ENCODE results near the gene MYLK2. TPM values are rescaled to one million over a fixed set of nuclear protein-coding genes. Genes with fewer than 3 reads are reported as not detected.

MYLK2 gene
- polyA plus RNA-seq, 4 donors: 0.27 to 0.30 (median 0.28) TPM; not detected in 1

GRCh38 chr20:31851240-31851955 is 32.2 kb downstream of the MYLK2 start:
- WGBS, 3 donors: 64 to 70% (median 65%) methylated on average over 11 of the region's 11 CpGs
- Histone ChIP-seq H3K36me3 (ENCODE audit: control insufficient read depth in 3 of 3, insufficient read depth in 2 of 3, low read depth in 1 of 3, low read length in 3 of 3) (no peaks in the 10 kb centered on the region), H3K4me3 (ENCODE audit: low read depth in 1 of 3, low read length in 3 of 3) (no peak overlapping the region), H3K27ac (ENCODE audit: low read depth in 1 of 3, low read length in 2 of 3) (no peak overlapping the region), H3K4me1 (ENCODE audit: control insufficient read depth in 3 of 3, insufficient read depth in 2 of 3, low read depth in 1 of 3, low read length in 2 of 3) (no peaks in the 10 kb centered on the region), H3K9me3 (ENCODE audit: control insufficient read depth in 2 of 2, insufficient read depth in 1 of 2, low read depth in 1 of 2, low read length in 1 of 2) (no peaks in the 10 kb centered on the region), H3K27me3 (ENCODE audit: control insufficient read depth in 3 of 3, insufficient read depth in 3 of 3, low read length in 3 of 3) (peaks cover 0 to 25% (median 3%) of the 10 kb centered on the region in 3 donors)
- no peak for FAIRE-seq
- no peak for DNase-seq

GRCh38 chr20:31853481-31853880 is 34.3 kb downstream of the MYLK2 start:
- H3K4me1 ChIP-seq (ENCODE audit: control insufficient read depth in 3 of 3, insufficient read depth in 2 of 3, low read depth in 1 of 3, low read length in 2 of 3): peaks cover 0 to 10% (median 0%) of the 10 kb centered on the region in 3 donors
- no peaks in the 10 kb centered on the region for H3K9me3 ChIP-seq (ENCODE audit: control insufficient read depth in 2 of 2, insufficient read depth in 1 of 2, low read depth in 1 of 2, low read length in 1 of 2)
- FAIRE-seq: no peak
- WGBS, 3 donors: 61 to 82% (median 70%) methylated on average over 7 of the region's 7 CpGs
- no peak overlapping the region for H3K4me3 ChIP-seq (ENCODE audit: low read depth in 1 of 3, low read length in 3 of 3)
- H3K27me3 ChIP-seq (ENCODE audit: control insufficient read depth in 3 of 3, insufficient read depth in 3 of 3, low read length in 3 of 3): peaks cover 0 to 23% (median 5%) of the 10 kb centered on the region in 3 donors
- no peak for DNase-seq
- H3K36me3 ChIP-seq (ENCODE audit: control insufficient read depth in 3 of 3, insufficient read depth in 2 of 3, low read depth in 1 of 3, low read length in 3 of 3): no peaks in the 10 kb centered on the region
- no peak overlapping the region for H3K27ac ChIP-seq (ENCODE audit: low read depth in 1 of 3, low read length in 2 of 3)

GRCh38 chr20:31856516-31856915 is 37.4 kb downstream of the MYLK2 start:
- Histone ChIP-seq H3K27me3 (ENCODE audit: control insufficient read depth in 3 of 3, insufficient read depth in 3 of 3, low read length in 3 of 3) (peaks cover 0 to 12% (median 4%) of the 10 kb centered on the region in 3 donors), H3K4me1 (ENCODE audit: control insufficient read depth in 3 of 3, insufficient read depth in 2 of 3, low read depth in 1 of 3, low read length in 2 of 3) (peaks cover 0 to 19% (median 0%) of the 10 kb centered on the region in 3 donors), H3K36me3 (ENCODE audit: control insufficient read depth in 3 of 3, insufficient read depth in 2 of 3, low read depth in 1 of 3, low read length in 3 of 3) (no peaks in the 10 kb centered on the region), H3K9me3 (ENCODE audit: control insufficient read depth in 2 of 2, insufficient read depth in 1 of 2, low read depth in 1 of 2, low read length in 1 of 2) (no peaks in the 10 kb centered on the region), H3K27ac (ENCODE audit: low read depth in 1 of 3, low read length in 2 of 3) (no peak overlapping the region), H3K4me3 (ENCODE audit: low read depth in 1 of 3, low read length in 3 of 3) (no peak overlapping the region)
- 68 to 84% (median 73%) methylated on average over 3 of the region's 3 CpGs for WGBS, 3 donors
- no peak for DNase-seq
- no peak for FAIRE-seq

GRCh38 chr20:31857861-31858759 is 39.0 kb downstream of the MYLK2 start:
- no peaks in the 10 kb centered on the region for H3K36me3 ChIP-seq (ENCODE audit: control insufficient read depth in 3 of 3, insufficient read depth in 2 of 3, low read depth in 1 of 3, low read length in 3 of 3)
- H3K9me3 ChIP-seq (ENCODE audit: control insufficient read depth in 2 of 2, insufficient read depth in 1 of 2, low read depth in 1 of 2, low read length in 1 of 2): no peaks in the 10 kb centered on the region
- no peak for FAIRE-seq
- H3K27me3 ChIP-seq (ENCODE audit: control insufficient read depth in 3 of 3, insufficient read depth in 3 of 3, low read length in 3 of 3): peaks cover 0 to 12% (median 4%) of the 10 kb centered on the region in 3 donors
- WGBS, 3 donors: 55 to 64% (median 62%) methylated on average over 15 of the region's 15 CpGs
- H3K4me1 ChIP-seq (ENCODE audit: control insufficient read depth in 3 of 3, insufficient read depth in 2 of 3, low read depth in 1 of 3, low read length in 2 of 3): peaks cover 0 to 26% (median 0%) of the 10 kb centered on the region in 3 donors
- H3K27ac ChIP-seq (ENCODE audit: low read depth in 1 of 3, low read length in 2 of 3): no peak overlapping the region
- DNase-seq: peak in 1 of 2 donors; percentile 28
- no peak overlapping the region for H3K4me3 ChIP-seq (ENCODE audit: low read depth in 1 of 3, low read length in 3 of 3)

GRCh38 chr20:31858760-31859083 is 39.6 kb downstream of the MYLK2 start:
- DNase-seq: no peak
- Histone ChIP-seq H3K4me3 (ENCODE audit: low read depth in 1 of 3, low read length in 3 of 3) (no peak overlapping the region), H3K27me3 (ENCODE audit: control insufficient read depth in 3 of 3, insufficient read depth in 3 of 3, low read length in 3 of 3) (peaks cover 0 to 12% (median 4%) of the 10 kb centered on the region in 3 donors), H3K27ac (ENCODE audit: low read depth in 1 of 3, low read length in 2 of 3) (no peak overlapping the region), H3K4me1 (ENCODE audit: control insufficient read depth in 3 of 3, insufficient read depth in 2 of 3, low read depth in 1 of 3, low read length in 2 of 3) (peaks cover 0 to 26% (median 0%) of the 10 kb centered on the region in 3 donors), H3K9me3 (ENCODE audit: control insufficient read depth in 2 of 2, insufficient read depth in 1 of 2, low read depth in 1 of 2, low read length in 1 of 2) (no peaks in the 10 kb centered on the region), H3K36me3 (ENCODE audit: control insufficient read depth in 3 of 3, insufficient read depth in 2 of 3, low read depth in 1 of 3, low read length in 3 of 3) (peaks cover 0 to 5% (median 0%) of the 10 kb centered on the region in 3 donors)
- WGBS, 3 donors: 13 to 20% (median 18%) methylated on average over 3 of the region's 3 CpGs
- no peak for FAIRE-seq

GRCh38 chr20:31859266-31859997 is 40.3 kb downstream of the MYLK2 start:
- 91 to 96% (median 91%) methylated on average over 5 of the region's 5 CpGs for WGBS, 3 donors
- DNase-seq: no peak
- peaks cover 0 to 11% (median 0%) of the 10 kb centered on the region in 3 donors for H3K36me3 ChIP-seq (ENCODE audit: control insufficient read depth in 3 of 3, insufficient read depth in 2 of 3, low read depth in 1 of 3, low read length in 3 of 3)
- peaks cover 0 to 26% (median 0%) of the 10 kb centered on the region in 3 donors for H3K4me1 ChIP-seq (ENCODE audit: control insufficient read depth in 3 of 3, insufficient read depth in 2 of 3, low read depth in 1 of 3, low read length in 2 of 3)
- no peak overlapping the region for H3K4me3 ChIP-seq (ENCODE audit: low read depth in 1 of 3, low read length in 3 of 3)
- H3K27me3 ChIP-seq (ENCODE audit: control insufficient read depth in 3 of 3, insufficient read depth in 3 of 3, low read length in 3 of 3): peaks cover 0 to 12% (median 4%) of the 10 kb centered on the region in 3 donors
- H3K27ac ChIP-seq (ENCODE audit: low read depth in 1 of 3, low read length in 2 of 3): no peak overlapping the region
- no peak for FAIRE-seq
- H3K9me3 ChIP-seq (ENCODE audit: control insufficient read depth in 2 of 2, insufficient read depth in 1 of 2, low read depth in 1 of 2, low read length in 1 of 2): no peaks in the 10 kb centered on the region

- peaks cover 0 to 15% (median 0%) of the 10 kb centered on the region in 3 donors for H3K36me3 ChIP-seq (ENCODE audit: control insufficient read depth in 3 of 3, insufficient read depth in 2 of 3, low read depth in 1 of 3, low read length in 3 of 3)
- no peak overlapping the region for H3K4me3 ChIP-seq (ENCODE audit: low read depth in 1 of 3, low read length in 3 of 3)
- peaks cover 0 to 26% (median 0%) of the 10 kb centered on the region in 3 donors for H3K4me1 ChIP-seq (ENCODE audit: control insufficient read depth in 3 of 3, insufficient read depth in 2 of 3, low read depth in 1 of 3, low read length in 2 of 3)
- WGBS, 3 donors: 41 to 60% (median 57%) methylated on average over 7 of the region's 7 CpGs
- H3K27me3 ChIP-seq (ENCODE audit: control insufficient read depth in 3 of 3, insufficient read depth in 3 of 3, low read length in 3 of 3): peaks cover 0 to 12% (median 4%) of the 10 kb centered on the region in 3 donors
- no peak overlapping the region for H3K27ac ChIP-seq (ENCODE audit: low read depth in 1 of 3, low read length in 2 of 3)
- no peak for DNase-seq
- FAIRE-seq: no peak
- no peaks in the 10 kb centered on the region for H3K9me3 ChIP-seq (ENCODE audit: control insufficient read depth in 2 of 2, insufficient read depth in 1 of 2, low read depth in 1 of 2, low read length in 1 of 2)
Observed at GRCh38 chr20:31859998-31860380, 40.8 kb downstream of the MYLK2 start.
